Panc1 (cell line): ENCODE results near the gene CLCN1. TPM values are rescaled to one million over a fixed set of nuclear protein-coding genes. Genes with fewer than 3 reads are reported as not detected.

Experiments
- ATAC-seq: fragments of 200-7000 bp; cut with Tn5 transposase; 2 replicates; pipeline ENCODE4 v1.9.1; 2020; ENCODE audit warnings: mild to moderate bottlenecking, moderate library complexity
- BruUV-seq: library from RNA; stranded (reverse); fragments of 400-500 nt; replicated peaks from 2 replicates; lab custom pipeline; 2021; lab: Mats Ljungman, UMichigan
- CTCF ChIA-PET: fragments of 300-600 bp; sonication (Branson Sonifier 250); formaldehyde crosslinking; loops from one replicate; lab custom pipeline; 2022; ENCODE audit warnings: antibody characterized with exemption; lab: Charles Lee
- POLR2A ChIA-PET: fragments of 300-600 bp; sonication (Branson Sonifier 250); formaldehyde crosslinking; loops from one replicate; lab custom pipeline; 2022; ENCODE audit warnings: antibody characterized with exemption; lab: Charles Lee
- DNase-seq: peaks from one replicate; pipeline ENCODE4 v3.0.0-alpha.2; 2010; ENCODE audit warnings: low read depth, low spot score
- H3K27ac ChIP-seq: 2 replicates; pipeline ENCODE4 v1.5.1; 2011; ENCODE audit warnings: mild to moderate bottlenecking, low read length, inconsistent platforms
- H3K27me3 ChIP-seq: fragments of 200-500 bp; sonication (Bioruptor generic); 2 replicates; pipeline ENCODE4 v1.6.0; 2014; ENCODE audit warnings: low read length, inconsistent platforms; ENCODE audit not compliant: control insufficient read depth, insufficient read depth
- H3K36me3 ChIP-seq: fragments of 200-500 bp; sonication (Bioruptor generic); 2 replicates; pipeline ENCODE4 v1.5.1; 2014; ENCODE audit warnings: inconsistent platforms, mild to moderate bottlenecking, low read length, moderate library complexity; ENCODE audit not compliant: control insufficient read depth, insufficient read depth
- H3K4me1 ChIP-seq: 2 replicates; pipeline ENCODE4 v1.5.1; 2011; ENCODE audit warnings: inconsistent platforms, mild to moderate bottlenecking, low read length, moderate library complexity; ENCODE audit not compliant: control insufficient read depth, insufficient read depth
- H3K4me3 ChIP-seq, 2 experiments: 2 replicates each; pipeline ENCODE4 v1.5.1; 2011 to 2012; ENCODE audit warnings: low read depth in 2 of 2, low read length in 2 of 2, mild to moderate bottlenecking in 2 of 2, inconsistent platforms in 1 of 2, moderate library complexity in 1 of 2
- H3K9me3 ChIP-seq: fragments of 200-500 bp; sonication (Bioruptor generic); 2 replicates; pipeline ENCODE4 v1.5.1; 2014; ENCODE audit warnings: low read depth, mild to moderate bottlenecking, inconsistent platforms, low read length, moderate library complexity; ENCODE audit not compliant: control insufficient read depth, insufficient read depth
- CTCF ChIP-seq: fragments of 450-650 bp; IDR thresholded peaks from 2 replicates; pipeline ENCODE4 v1.5.1; 2017; ENCODE audit warnings: mild to moderate bottlenecking
- POLR2AphosphoS5 ChIP-seq: IDR thresholded peaks from 2 replicates; pipeline ENCODE4 v1.6.1; 2012; ENCODE audit warnings: mild to moderate bottlenecking, low read depth, low read length, moderate library complexity
- SIN3A ChIP-seq: IDR thresholded peaks from 2 replicates; pipeline ENCODE4 v1.6.1; 2012; ENCODE audit warnings: low read depth, mild to moderate bottlenecking, low read length, moderate library complexity, borderline replicate concordance; ENCODE audit not compliant: insufficient read depth
- TCF7L2 ChIP-seq: IDR thresholded peaks from 2 replicates; pipeline ENCODE4 v1.6.1; 2011; ENCODE audit warnings: mild to moderate bottlenecking, low read depth, low read length, inconsistent platforms
- in situ Hi-C: cut with HindIII; loops from 2 replicates; pipeline ENCODE4 v1.10.0; 2016; ENCODE audit warnings: low sequenced_read_pairs, low pct_unique_long_range_greater_than_20kb
- intact Hi-C: fragments of 100-400 bp; cut with micrococcal nuclease; formaldehyde crosslinking; loops from one replicate; pipeline ENCODE4 v1.10.0; 2022; ENCODE audit not compliant: unreplicated experiment
- total RNA-seq: library from RNA; stranded (reverse); gene quantifications from one replicate; pipeline ENCODE4 v1.2.1, GENCODE V29; 2021; ENCODE audit not compliant: unreplicated experiment
- TF ChIP-seq, protein P1 (sequence below), 2 experiments: IDR thresholded peaks; 2 replicates each; pipeline ENCODE4 v1.6.1; 2011 to 2012; ENCODE audit warnings: low read depth in 2 of 2, control low read depth in 1 of 2, low read length in 1 of 2, mild to moderate bottlenecking in 1 of 2, moderate library complexity in 1 of 2; ENCODE audit not compliant: insufficient read depth in 1 of 2

CLCN1 gene
- total RNA-seq, 1 experiment from 2014 or later, result 0.15 TPM

DNA sequence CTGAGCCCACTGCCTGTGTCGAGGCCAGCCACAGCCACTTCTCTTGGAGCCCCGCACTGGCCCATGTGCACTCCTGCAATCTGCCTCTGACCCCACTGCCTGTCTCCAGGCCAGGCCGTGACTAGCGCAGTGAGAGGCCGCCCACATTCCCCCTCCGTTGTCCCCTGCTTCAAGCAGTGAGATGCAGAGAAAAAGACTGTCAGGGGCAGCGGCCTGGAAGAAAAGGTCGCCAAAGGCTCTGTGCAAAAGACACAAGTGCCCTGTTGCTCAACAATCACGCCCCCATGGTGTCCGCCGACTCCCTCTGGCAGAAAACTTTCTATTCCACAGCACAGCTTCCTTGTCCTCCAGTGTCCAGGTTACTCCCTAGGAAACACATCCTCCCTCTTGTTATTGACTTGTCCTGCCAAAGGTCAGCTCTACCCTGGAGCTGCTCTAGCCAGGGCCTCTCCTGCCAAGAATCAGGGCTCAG lies 36.7 kb downstream of the CLCN1 start:
- Histone ChIP-seq H3K9me3 (no peaks in the 10 kb centered on the region), H3K4me3 (no peak overlapping the region), H3K4me1 (no peaks in the 10 kb centered on the region), H3K36me3 (no peaks in the 10 kb centered on the region), H3K27ac (no peak overlapping the region), H3K27me3 (peaks cover 10% of the 10 kb centered on the region)
- ChIA-PET CTCF (no interaction called here), POLR2A (no interaction called here)
- ATAC-seq (no peak), DNase-seq (no peak)
- intact Hi-C loops (no loop called here), in situ Hi-C loops (no loop called here)
- TF ChIP-seq POLR2AphosphoS5 (no peak), SIN3A (no peak), TCF7L2 (no peak), CTCF (no peak)
- TF ChIP-seq, protein P1, sequence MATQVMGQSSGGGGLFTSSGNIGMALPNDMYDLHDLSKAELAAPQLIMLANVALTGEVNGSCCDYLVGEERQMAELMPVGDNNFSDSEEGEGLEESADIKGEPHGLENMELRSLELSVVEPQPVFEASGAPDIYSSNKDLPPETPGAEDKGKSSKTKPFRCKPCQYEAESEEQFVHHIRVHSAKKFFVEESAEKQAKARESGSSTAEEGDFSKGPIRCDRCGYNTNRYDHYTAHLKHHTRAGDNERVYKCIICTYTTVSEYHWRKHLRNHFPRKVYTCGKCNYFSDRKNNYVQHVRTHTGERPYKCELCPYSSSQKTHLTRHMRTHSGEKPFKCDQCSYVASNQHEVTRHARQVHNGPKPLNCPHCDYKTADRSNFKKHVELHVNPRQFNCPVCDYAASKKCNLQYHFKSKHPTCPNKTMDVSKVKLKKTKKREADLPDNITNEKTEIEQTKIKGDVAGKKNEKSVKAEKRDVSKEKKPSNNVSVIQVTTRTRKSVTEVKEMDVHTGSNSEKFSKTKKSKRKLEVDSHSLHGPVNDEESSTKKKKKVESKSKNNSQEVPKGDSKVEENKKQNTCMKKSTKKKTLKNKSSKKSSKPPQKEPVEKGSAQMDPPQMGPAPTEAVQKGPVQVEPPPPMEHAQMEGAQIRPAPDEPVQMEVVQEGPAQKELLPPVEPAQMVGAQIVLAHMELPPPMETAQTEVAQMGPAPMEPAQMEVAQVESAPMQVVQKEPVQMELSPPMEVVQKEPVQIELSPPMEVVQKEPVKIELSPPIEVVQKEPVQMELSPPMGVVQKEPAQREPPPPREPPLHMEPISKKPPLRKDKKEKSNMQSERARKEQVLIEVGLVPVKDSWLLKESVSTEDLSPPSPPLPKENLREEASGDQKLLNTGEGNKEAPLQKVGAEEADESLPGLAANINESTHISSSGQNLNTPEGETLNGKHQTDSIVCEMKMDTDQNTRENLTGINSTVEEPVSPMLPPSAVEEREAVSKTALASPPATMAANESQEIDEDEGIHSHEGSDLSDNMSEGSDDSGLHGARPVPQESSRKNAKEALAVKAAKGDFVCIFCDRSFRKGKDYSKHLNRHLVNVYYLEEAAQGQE (IDR thresholded peaks at IDR 0.05; ENCODE audit: insufficient read depth in 1 of 2, low read depth in 2 of 2, low read length in 1 of 2), result no peak
- no TSS peak for BruUV-seq

GRCh38 chr7:143354376-143354775 lies 38.5 kb downstream of the CLCN1 start:
- no peak overlapping the region for H3K27ac ChIP-seq
- H3K9me3 ChIP-seq, result no peaks in the 10 kb centered on the region
- no peaks in the 10 kb centered on the region for H3K36me3 ChIP-seq
- CTCF ChIA-PET, result no interaction called here
- BruUV-seq, result no TSS peak
- ATAC-seq, result no peak
- intact Hi-C loops, result no loop called here
- no peak for DNase-seq
- POLR2A ChIA-PET, result no interaction called here
- in situ Hi-C loops, result no loop called here
- TF ChIP-seq CTCF, result no peak
- TF ChIP-seq, protein P1 (IDR thresholded peaks at IDR 0.05; ENCODE audit: insufficient read depth in 1 of 2, low read depth in 2 of 2, low read length in 1 of 2), result no peak
- no peak for TF ChIP-seq POLR2AphosphoS5
- no peak for TF ChIP-seq SIN3A
- no peak for TF ChIP-seq TCF7L2
- no peak overlapping the region for H3K4me3 ChIP-seq
- H3K27me3 ChIP-seq, result no peaks in the 10 kb centered on the region; the same call in 1 of the 2 replicates
- no peaks in the 10 kb centered on the region for H3K4me1 ChIP-seq
